HTERT RPE-1 (cell line): ENCODE data around the gene ITPRIPL2.

Source experiments
- in situ Hi-C: fragments of 300-500 bp; cut with MboI; formaldehyde crosslinking; loops from 4 replicates; pipeline ENCODE4 v1.14.3; 2020; ENCODE audit warnings: low sequenced_read_pairs

The ITPRIPL2 gene

DNA sequence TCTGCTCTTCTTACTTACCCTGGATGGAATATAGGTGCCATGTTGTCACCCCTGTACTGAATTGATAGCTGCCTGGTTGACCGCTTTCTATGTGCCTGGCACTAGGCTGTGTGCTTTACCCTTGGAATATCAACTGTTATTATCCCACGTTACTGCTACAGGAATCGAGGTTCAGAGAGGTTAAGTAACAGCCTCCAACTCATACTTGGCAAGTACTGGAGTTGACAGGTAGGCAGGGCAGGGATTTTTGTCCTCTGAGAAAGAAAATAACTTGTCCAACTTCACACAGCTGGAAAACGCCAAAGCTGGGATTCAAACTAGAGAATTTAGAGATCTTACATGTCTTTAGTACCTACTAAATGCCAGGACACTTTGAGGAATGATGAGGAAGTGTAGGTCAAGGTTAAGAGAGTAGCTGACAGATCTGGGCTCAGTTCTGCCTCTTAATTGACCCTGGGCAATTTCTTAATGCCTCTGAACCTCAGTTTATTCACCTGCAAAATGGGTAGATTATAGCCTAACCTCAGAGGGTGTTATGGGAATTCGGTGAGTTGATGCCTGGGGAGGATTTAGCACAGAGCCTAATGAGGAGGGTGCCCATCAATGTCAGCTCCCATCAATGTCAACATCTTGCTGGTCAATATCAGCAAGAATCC is 25.8 kb downstream of the ITPRIPL2 start:
- in situ Hi-C loops: no loop called here

DNA sequence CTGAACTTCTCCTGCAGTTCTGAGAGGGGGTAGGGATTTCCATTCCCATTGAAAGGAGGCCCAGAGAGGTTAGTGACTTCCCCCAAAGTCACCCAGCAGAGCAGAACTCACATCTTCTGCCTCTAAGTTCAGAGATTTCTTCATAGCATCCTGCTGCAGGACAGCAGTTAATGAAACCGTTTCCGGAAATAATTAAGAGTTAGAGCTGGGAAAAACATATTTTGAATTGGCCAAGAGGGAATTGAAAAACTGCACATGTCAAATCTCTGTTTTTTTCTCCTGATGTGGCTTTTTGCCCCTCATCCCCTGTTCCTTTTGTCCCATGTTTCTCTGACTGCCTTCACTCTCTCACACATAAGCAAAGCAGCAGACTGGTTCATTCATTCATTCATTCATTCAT is 26.6 kb downstream of the ITPRIPL2 start:
- in situ Hi-C loops: no loop called here

DNA sequence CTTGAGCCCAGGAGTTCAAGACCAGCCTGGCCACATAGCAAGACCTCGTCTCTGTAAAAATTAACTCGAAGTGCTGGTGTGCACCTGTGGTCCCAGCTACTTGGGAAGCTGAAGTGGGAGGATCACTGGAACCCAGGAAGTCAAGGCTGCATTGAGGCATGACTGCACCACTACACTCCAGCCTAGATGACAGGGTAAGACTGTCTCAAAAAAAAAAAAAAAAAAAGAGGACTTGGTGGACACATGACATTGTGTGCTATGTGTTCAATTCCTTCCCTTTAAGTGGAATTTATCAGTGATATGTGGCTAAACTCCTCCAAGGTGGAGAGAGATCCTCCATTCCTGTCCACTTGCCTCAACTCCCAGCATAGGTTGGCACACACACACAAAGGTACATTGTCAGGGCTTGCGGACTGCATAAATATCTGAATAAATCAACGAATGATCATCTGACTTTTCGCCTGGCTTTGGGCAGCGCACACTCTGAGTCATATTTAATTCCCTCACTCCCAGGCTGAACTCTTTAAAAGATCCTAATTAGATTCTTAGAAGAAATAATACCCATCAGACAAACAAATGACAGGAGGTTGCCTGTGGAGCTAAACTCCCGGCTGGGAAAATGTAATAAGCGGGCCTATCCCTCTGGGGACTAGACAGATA is 29.3 kb downstream of the ITPRIPL2 start:
- in situ Hi-C loops: no loop called here

DNA sequence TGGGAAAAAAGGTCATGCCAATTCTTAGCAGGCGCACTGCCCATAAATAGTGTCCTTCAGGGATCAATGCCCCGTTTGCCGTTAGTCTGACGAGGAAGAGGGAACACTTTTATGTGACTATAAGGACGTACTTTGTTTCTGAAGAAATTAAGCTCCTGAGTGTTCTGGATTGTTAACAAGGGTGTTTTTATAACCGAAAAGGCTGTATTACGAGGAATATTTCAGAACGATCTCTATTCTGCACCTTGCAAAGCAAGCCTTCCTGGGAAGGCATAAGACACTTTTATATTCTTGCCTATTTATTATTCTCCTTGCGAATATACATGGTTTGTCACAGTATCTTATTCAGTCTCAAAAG is 29.8 kb downstream of the ITPRIPL2 start:
- in situ Hi-C loops: no loop called here

DNA sequence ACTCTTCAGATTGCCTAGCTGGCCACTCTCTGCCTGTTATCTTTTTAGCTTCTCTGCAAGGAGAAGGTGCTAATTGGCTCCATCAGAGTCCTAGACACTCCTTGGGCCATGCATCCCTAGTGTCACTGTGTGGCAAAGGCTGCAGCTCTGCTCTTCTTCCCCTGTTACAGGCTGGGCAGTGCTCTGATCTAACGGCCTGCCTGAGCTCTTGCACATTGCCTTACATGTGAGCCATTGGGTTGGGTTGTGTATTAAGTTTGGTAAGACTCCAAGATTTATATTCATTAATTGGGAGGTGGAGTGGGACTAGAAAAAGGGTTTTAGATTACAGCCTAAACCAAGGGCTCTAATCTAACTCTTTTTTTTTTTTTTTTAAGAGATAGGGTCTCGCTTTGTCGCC is 31.2 kb downstream of the ITPRIPL2 start:
- in situ Hi-C loops: no loop called here

DNA sequence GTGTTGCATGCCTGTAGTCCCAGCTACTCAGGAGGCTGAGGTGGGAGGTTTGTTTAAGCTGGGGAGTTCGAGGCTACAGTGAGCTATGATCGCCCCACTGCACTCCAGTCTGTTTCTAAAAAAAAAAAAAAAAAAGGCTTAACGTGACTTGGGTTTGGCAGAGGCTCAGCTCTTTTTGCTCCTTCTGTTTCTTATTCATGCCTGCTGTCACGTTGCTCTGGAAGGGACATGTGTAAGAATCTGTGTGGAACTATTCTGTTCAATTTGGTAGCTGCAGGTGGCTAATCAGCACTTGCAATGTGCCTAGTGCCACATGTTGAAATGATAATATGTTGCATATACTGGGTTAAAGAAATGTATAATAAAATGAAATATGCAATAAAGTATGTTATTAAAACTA is 33.4 kb downstream of the ITPRIPL2 start:
- in situ Hi-C loops: no loop called here

DNA sequence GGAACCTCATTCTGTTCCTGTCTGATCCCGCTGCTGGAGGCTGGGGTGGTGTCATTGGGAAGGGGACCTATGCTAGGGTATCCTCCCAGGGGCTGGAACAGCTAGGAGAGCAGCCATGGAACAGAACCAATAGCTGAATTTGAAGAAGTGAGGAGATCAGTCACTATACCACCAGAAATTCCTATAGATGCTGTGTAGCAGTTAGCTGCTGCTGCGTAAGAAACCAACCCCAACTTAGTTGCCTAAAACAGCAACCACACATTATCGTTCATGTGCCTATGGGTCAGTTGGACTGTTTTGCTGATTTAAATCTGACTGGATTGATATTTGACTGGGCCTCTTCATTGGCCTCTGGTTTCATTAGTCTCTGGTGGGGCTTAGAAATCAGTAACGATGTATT is 33.9 kb downstream of the ITPRIPL2 start:
- in situ Hi-C loops: no loop called here

DNA sequence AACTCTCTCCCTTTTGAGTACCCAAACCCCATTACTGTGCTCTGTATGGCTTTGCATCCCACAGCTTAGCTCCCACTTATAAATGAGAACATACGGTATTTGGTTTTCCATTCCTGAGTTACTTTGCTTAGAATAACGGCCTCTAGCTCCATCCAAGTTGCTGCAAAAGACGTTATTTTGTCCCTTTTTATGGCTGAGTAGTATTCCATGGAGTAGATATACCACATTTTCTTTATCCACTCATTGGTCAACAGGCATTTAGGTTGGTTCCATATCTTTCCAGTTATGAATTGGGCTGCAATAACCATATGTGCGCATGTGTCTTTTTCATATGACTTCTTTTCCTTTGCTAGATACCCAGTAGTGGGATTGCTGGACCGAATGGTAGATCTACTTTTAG is 34.4 kb downstream of the ITPRIPL2 start:
- in situ Hi-C loops: no loop called here

DNA sequence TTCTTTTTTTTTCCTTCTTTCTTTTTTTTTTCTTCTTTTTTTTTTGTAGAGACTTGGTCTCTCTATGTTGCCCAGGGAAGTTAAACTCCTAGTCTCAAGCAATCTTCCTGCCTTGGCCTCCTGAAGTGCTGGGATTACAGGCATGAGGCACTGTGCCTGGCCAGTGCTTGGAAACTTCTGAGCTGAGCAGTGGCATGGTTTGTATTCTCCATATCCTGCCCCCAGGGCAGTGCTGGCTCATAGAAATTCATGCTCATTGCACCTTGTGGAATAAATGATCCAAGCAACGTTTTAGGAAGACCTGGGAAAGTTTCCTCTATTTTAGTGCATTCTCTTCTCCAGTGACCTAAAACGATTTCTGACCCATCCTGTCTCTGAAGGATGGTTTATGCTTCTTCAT is 37.5 kb downstream of the ITPRIPL2 start:
- in situ Hi-C loops: no loop called here

DNA sequence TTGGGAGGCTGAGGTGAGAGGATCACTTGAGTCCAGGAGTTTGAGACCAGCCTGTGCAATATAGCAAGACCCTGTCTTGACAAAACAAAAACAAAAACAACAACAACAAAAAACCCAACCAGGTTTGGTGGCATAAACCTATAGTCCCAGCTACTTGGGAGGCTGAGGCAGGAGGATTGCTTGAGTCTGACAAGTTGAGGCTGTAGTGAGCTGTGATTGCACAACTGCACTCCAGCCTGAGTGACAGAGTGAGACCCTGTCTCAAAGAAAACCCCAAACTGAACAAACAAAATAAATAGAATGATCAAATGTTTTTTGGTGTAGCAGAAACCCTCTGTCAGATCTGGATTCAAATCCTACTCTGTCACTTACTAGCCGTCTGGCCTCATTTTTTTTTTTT is 38.3 kb downstream of the ITPRIPL2 start:
- in situ Hi-C loops: no loop called here

DNA sequence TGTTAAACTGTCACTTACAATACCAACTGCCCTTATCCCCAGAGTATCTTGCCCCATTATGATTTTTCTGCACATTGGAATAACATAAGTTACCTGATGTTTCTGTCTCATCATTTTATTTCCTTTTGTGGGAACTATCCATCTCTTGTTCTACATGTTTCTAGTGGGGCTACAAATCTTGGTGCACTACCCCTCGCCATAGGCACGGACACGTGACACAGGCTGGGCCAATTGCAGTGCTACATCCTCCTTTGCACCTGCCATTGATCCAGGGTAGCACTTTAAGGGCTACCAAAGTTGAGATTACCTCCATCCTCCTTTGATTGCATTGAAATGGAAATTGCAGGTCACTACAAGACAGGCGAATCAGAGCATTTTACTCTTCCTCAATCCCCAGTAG is 40.1 kb downstream of the ITPRIPL2 start:
- in situ Hi-C loops: no loop called here

DNA sequence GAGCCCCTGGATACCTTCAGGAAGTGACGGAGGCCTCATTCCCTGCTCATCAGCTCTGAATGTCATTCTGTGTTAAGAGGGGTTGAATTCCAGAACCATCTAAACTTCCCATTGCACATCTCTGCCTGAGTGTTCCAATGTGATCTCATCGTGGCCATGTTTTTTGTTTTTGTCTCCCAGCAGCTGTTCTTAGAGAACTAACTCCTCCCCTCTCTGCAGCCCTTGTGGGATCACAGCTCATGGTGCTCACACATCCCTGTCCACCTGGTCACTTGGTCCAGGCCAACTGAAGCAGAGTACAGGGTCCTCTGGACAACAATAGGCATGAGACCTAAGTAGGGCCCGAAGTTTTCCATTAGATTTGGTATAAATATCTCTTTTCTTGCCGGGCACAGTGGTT is 48.3 kb downstream of the ITPRIPL2 start:
- in situ Hi-C loops: no loop called here

DNA sequence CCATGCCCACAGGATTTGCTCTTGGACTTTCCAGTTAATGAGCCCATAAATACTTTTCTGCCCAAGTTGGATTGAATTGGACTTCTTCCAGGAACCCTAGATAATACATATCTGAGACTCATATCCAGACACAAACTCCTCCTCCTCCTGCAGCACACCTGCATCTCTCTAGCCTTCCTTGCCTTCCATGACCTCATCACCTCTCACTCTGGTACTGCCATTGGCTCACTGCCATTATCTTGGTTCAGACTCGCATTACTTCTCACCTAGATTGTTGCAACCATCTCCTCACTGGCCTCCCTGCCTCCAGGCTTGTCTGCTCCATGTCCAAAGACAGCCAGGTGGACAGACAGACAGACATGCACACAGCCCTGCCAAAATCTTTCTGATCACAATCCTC is 49.5 kb downstream of the ITPRIPL2 start:
- in situ Hi-C loops: no loop called here

DNA sequence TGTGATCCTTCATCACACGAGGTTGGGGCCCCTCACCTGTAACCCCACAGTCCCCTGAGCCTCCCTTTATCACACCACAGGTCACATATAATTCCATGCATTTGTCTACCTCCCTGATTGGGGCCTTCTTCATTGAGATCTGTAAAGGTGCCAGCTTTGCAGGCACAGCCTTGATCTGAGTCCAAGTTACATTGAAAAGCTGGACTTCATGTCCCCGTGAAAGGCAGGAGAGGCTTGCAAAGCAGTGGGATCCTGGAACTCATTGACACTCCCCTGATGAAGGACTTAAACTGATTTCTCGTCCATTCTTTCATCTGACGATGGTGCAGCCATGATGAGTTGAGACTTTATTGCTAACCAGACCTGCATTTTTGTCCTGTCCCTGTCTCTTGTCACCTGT is 50.5 kb downstream of the ITPRIPL2 start:
- in situ Hi-C loops: no loop called here

DNA sequence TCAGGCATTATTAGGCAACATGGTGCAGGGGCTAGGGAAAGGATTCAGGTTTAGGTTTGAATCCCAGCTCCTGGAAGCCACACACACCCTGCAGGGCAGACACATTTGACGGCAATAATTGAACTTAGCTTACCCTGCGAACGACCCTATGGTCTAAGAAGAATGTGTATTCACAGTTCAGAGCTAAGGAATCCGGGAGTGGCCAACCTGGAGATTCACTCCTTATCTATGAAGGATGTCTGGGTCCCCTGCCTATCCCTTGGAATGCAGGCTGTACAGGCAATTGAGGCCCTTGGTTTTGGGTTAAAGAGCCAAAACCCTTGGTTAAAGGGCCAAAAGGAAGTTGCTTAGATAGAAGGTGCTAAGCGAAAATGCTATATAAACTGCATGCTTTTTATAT is 51.3 kb downstream of the ITPRIPL2 start:
- in situ Hi-C loops: no loop called here

DNA sequence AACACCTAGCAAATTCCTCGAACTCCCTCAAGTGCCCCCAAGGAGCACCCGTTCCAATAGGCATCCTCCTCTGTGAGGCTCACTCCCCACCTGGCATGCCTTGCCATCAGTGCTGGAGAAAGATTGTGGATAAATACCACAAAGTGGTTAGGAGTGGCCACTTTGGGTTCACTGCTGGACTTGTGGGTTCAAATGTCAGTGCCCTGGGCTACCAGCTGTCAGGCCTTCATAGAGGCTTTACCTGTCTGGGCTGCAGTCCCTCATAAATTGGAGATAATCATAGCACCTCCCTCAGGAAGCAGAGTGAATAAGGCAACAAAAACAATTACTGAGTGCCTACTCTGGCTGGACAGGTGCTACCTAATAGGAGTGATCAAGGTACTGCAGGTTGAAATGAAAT is 52.7 kb downstream of the ITPRIPL2 start:
- in situ Hi-C loops: no loop called here

DNA sequence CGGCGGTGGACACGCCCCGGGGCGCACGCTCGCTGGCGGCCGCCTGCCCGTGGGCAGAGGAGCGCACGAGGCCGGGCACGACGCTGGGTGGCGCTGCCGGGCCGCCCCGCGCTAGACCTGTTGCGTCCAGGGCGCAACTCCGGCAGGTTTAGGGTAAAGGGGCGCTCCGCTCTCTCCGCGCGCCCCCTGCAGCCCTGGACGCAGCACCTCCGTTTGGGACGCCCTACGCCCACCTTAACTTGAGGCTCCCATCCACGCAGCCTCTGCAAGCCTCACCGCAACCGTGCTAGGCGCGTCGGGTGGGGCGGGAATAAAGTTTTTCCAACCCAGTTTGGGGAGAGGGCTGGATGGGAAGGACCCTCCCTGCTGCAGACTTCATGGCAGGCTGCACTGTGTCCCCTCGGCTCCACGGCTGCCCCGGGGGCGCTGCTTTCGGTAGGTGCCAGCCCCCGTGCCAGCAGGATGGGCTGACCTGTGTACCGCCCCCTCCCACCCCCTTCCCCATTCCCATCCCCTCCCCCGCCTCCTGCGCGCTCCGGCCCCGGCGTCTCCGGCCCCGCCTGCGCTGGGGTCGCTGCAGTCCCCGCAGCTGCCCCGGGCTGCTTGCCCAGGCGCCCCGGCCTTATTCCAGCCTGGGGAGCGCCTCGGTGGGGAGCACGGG is 54.1 kb downstream of the ITPRIPL2 start, which contains the start of gene SYT17:
Gene SYT17 (plus strand): TSS at position 531 of the 661 bp plus-strand sequence. CDS start 407 bp downstream, outside the sequence.
- in situ Hi-C loops: no loop called here

DNA sequence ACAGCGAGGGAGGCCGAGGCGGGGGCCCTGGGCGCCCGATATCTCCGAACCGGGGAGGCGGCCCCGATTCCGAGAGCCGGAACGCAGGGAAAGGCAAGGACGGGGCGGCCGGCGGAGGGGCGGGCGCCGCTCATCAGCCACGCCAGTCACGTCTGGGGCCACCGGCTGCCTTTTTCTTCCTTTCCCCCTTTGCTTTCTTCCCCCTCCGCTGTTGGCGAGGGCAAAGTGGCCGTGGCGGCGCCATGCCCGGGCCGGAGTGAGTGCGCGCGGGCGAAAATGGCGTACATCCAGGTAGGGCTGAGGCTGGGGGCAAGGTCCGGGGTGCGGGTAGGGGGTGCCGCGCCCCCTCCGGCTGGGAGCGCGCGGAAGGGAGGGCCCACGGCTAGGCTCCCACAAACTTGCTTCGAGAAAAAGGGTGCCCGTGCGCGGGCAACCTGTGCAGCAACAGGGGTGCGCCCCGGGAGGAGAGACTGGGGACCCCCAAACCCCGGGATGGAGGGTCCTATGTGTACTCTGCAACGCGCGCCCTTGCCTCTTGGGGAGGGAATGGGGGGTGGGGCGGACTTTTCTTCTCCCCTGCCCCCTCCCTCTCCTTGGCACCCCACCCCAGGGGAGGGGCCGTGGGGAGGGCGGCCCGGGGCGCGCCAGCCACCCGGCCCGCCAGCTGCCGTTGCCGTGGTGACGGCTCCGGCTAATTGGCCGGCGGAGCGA is 54.8 kb downstream of the ITPRIPL2 start:
- in situ Hi-C loops: no loop called here

DNA sequence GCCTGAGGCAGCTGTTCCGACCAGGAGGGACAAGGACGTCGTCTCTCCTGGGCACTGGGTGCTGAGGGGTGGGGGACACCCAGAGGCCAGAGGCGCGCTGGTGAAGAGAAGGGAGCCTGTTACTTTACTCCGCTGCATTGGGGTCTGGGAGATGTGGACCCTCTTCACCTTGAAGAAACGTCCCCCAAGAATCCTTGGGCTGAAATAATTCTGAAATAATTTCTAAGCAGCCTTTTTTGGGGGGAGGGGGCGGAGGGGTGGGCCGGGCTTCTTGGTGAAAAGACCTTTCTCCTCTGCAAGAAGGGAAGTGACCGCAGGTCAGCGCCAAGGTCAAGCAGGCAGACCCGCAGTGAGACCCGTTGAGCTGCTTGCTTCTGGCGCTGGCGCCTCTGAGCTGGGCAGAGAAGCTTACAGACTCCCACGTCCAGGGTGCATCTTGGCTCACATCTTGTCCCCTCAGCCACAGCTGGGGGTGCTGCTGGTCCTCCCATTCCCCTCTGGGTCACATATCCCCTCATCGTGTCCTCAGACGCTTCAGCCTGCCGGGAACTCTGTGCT is 55.4 kb downstream of the ITPRIPL2 start:
- in situ Hi-C loops: no loop called here

DNA sequence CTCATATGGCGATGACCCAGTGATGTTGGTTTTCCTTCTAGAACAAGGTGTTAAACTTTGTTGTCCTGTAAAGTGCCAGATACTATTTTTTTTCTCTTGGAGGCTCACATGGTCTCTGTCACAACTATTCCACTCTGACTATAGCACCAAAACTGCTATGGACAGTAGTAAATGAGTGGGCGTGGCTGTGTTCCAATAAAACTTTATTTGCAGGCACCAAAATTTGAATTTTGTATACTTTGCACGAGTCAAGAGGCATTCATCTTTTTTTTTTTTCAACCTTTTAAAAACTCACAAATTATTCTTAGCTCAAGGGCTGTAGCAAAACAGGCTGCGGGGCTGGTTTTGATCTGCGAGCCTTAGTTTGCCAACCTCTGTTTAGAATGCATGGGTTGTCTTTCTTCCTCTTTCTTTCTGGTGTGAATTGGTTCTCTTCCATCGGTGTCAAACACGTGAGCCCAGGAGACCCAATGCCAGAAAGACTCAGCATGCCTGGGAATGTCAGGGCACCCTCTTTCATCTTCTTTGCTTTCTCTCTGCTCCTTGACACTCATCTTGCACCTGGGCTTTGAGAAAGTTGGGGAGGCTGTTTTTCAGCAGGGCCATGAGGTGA is 56.4 kb downstream of the ITPRIPL2 start:
- in situ Hi-C loops: no loop called here
